Adrenal gland (tissue), 12 donors: Measurements from ENCODE around the gene KAZN. TPM values are rescaled to one million over a fixed set of nuclear protein-coding genes. Genes with fewer than 3 reads are reported as not detected.

ENCODE experiments used
- DNase-seq, 7 donors: peaks; one replicate each; pipeline ENCODE4 v3.0.0-alpha.2; 2019 to 2020
- H3K27ac ChIP-seq, 5 donors: fragments of 200-600 bp; sonication (generic) in 4 of 5; 1 replicate in 3 of 5; 2 replicates in 2 of 5; pipeline versions ENCODE4 v1.5.1 to v1.8.0; 2016 to 2020; ENCODE audit warnings: mild to moderate bottlenecking in 1 of 5
- H3K27me3 ChIP-seq: fragments of 200-600 bp; 2 replicates; pipeline ENCODE4 v1.8.0; 2021
- H3K36me3 ChIP-seq, 2 donors: fragments of 200-600 bp; replicated peaks in 1 of 2; 1 replicate in 1 of 2; 2 replicates in 1 of 2; pipeline versions ENCODE4 v1.5.1 to v1.8.0; 2018 to 2022
- H3K4me1 ChIP-seq, 2 donors: fragments of 200-600 bp; replicated peaks in 1 of 2; 1 replicate in 1 of 2; 2 replicates in 1 of 2; pipeline versions ENCODE4 v1.5.1 to v1.8.0; 2018 to 2021
- H3K4me3 ChIP-seq, 4 donors: fragments of 200-600 bp; sonication (generic) in 3 of 4; one replicate each; pipeline ENCODE4 v1.5.1; 2016 to 2018
- H3K9me3 ChIP-seq, 3 donors: fragments of 200-600 bp; sonication (generic) in 1 of 3; replicated peaks in 1 of 3; 1 replicate in 2 of 3; 2 replicates in 1 of 3; pipeline versions ENCODE4 v1.5.1 to v1.8.0; 2016 to 2021
- POLR2A ChIP-seq, 2 donors: fragments of 450-650 bp; IDR thresholded peaks; one replicate each; pipeline ENCODE4 v1.6.1; 2017; ENCODE audit warnings: antibody characterized with exemption in 2 of 2, mild to moderate bottlenecking in 2 of 2, moderate library complexity in 1 of 2
- WGBS, 4 donors: extraction: QIAGEN DNeasy Blood & Tissue Kit in 2 of 4; methylation state at CpG; one replicate each; pipeline versions ENCODE4 v1.1.5 to v1.1.7; 2013 to 2017; 5-methylcytosine and 5-hydroxymethylcytosine counted together
- intact Hi-C, 2 donors: fragments of 100-400 bp; cut with DNase I; formaldehyde crosslinking; loops; one replicate each; pipeline versions ENCODE4 v1.14.1 to v1.15.0; 2022 to 2023
- polyA plus RNA-seq, 3 donors: library from polyadenylated mRNA; stranded (reverse); fragments of 200-250 nt in 2 of 3; fragments of 350-450 nt in 1 of 3; fragmentation: Illumina TruSeq in 1 of 3; extraction: RNeasy Lipid Tissue Mini Kit (QIAGEN cat#74804) in 1 of 3; gene quantifications; one replicate each; pipeline ENCODE4 v1.2.3, GENCODE V29; 2013 to 2014
- total RNA-seq, 9 donors: library from RNA; depleted of rRNA in 4 of 9; stranded (reverse); fragments of >200 nt in 4 of 9; fragments of 120-200 nt in 1 of 9; fragmentation: NEBNext Ultra II Directional in 1 of 9; extraction: Animal tissue kit (Norgen Biotek cat#: 25700) in 1 of 9; gene quantifications; one replicate each; pipeline versions ENCODE4 v1.1.0 to v1.2.4, GENCODE V29; 2013 to 2023
- TF ChIP-seq, protein P1 (sequence below), 6 experiments: fragments of 450-650 bp in 4 of 6; fragments of 200-600 bp in 2 of 6; sonication (generic) in 1 of 6; IDR thresholded peaks; 1 replicate in 5 of 6; 2 replicates in 1 of 6; pipeline versions ENCODE4 v1.5.1 to v1.8.0; 2016 to 2021; ENCODE audit warnings: antibody characterized with exemption in 6 of 6, mild to moderate bottlenecking in 2 of 6, moderate library complexity in 1 of 6
- donor health status: healthy with polysubstance abuse.
- donor health status: Bipolar disorder and iron deficiency.
- donor health status: DM: yes; HTN: yes; CAD: no.
- donor health status: DM: no; HTN: no; CAD: no.
- donor health status: DM: no; HTN: no; CAD: no.
- donor health status: DM: yes; HTN: yes; CAD: no.

Gene KAZN
- total and polyA plus RNA-seq, 12 donors: 5.9 to 63.4 (median 29.5) TPM

DNA sequence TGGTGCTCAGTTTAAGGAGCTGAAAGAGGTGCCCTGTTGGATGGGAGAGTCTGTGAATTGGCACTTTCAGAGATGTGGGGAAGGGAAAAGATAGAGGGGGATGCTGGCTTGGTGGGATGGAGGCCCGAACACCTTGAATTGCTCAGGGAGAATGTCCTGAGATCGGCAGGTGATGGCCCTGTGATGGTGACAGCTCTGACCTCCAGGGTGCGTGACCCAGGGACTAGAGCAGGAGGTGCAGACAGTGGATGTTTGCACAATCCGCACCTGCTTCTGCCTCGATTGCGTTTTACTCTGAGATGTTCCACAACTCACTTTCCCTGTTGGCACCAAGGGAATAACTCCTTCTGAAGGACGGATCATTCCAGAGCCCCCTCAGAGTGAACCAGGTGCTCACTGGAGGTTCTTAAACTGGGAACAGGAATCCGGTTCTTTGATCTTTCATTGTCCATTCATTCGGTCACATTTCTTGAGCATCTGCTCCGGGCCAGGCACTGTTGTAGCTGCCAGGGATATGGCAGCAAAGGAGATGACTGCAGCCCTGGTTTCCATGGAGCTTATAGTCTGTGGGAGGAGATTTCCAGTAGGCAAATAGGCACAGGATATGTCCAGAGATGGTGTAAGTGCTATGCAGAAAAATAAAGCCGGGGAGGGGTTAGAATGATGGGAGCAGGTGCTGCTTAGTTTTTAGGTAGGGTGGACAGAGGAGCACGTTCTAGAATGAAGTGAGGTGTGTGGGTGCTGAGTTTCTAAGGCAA, 328.5 kb downstream of the KAZN start:
- Histone ChIP-seq H3K36me3 (no peaks in the 10 kb centered on the region), H3K4me1 (peaks cover 14 to 52% of the 10 kb centered on the region in 2 donors), H3K27ac (peak overlapping the region in 1 of 5 donors; percentile 21), H3K9me3 (no peaks in the 10 kb centered on the region), H3K4me3 (no peak overlapping the region), H3K27me3 (no peaks in the 10 kb centered on the region)
- TF ChIP-seq, protein P1, sequence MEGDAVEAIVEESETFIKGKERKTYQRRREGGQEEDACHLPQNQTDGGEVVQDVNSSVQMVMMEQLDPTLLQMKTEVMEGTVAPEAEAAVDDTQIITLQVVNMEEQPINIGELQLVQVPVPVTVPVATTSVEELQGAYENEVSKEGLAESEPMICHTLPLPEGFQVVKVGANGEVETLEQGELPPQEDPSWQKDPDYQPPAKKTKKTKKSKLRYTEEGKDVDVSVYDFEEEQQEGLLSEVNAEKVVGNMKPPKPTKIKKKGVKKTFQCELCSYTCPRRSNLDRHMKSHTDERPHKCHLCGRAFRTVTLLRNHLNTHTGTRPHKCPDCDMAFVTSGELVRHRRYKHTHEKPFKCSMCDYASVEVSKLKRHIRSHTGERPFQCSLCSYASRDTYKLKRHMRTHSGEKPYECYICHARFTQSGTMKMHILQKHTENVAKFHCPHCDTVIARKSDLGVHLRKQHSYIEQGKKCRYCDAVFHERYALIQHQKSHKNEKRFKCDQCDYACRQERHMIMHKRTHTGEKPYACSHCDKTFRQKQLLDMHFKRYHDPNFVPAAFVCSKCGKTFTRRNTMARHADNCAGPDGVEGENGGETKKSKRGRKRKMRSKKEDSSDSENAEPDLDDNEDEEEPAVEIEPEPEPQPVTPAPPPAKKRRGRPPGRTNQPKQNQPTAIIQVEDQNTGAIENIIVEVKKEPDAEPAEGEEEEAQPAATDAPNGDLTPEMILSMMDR (IDR thresholded peaks at IDR 0.05): no peak
- TF ChIP-seq POLR2A (IDR thresholded peaks at IDR 0.05): no peak
- peak in 1 of 7 donors; percentile 33 for DNase-seq
- WGBS, 4 donors: 67 to 92% (median 73%) methylated on average over 12 of the region's 12 CpGs
- intact Hi-C loops: no loop called here

DNA sequence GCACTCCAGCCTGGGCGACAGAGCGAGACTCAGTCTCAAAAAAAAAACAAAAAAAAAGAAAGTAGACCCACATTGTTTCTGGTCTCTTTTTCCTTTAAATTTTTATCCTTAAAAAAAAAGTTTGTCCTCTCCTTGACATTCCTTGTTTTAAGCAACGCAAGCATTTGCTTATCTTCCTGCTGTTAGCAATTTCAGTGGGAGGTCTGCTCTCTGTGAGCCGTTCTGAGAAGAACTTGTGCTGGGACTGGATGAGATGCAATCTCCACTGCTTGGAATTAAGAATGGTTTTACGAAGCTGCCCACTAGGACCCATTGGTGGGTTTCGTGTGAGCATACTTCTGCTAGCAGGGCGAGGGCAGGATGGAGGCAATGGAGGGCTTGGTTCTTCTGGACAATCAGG, 329.9 kb downstream of the KAZN start:
- peaks cover 14 to 52% of the 10 kb centered on the region in 2 donors for H3K4me1 ChIP-seq
- H3K27ac ChIP-seq: peak overlapping the region in 3 of 5 donors; percentile 82 to 91 (median 89)
- 44 to 67% (median 52%) methylated on average over 7 of the region's 7 CpGs for WGBS, 4 donors
- no peaks in the 10 kb centered on the region for H3K27me3 ChIP-seq
- H3K4me3 ChIP-seq: no peak overlapping the region
- intact Hi-C loops: no loop called here
- peak in 1 of 7 donors; percentile 47 for DNase-seq
- no peak for TF ChIP-seq POLR2A (IDR thresholded peaks at IDR 0.05)
- no peaks in the 10 kb centered on the region for H3K9me3 ChIP-seq
- no peaks in the 10 kb centered on the region for H3K36me3 ChIP-seq

DNA sequence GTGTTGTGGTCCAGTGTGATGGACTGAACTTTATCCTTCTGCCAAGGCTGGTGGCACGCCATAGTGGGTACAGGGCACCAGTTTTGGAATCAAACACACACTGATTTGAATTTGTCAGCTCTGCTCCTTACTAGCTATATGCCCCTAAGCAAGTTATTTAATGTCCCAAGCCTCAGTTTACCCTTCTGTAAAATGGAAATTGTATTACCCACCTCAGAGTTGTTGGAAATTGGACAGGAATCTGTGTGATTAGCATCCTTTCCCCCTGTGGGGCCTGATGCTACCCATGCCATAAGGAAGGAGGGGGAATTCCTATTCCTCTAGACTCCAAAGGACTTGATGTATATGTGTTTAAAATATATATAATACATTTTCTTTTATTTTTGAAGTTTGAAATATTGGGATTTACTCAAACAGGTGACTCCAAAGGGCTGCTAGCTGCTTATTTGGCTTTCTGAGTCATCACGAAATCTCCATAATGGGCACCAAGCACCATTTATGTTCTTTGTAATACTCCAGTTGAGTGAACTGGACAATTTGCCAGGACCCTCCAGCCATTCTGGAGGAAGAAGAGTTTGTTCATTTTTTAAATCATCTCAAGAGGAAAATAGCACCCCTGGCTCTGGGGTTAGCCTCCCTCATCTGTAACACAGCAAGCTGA, 330.5 kb downstream of the KAZN start:
- H3K9me3 ChIP-seq: no peaks in the 10 kb centered on the region
- intact Hi-C loops: no loop called here
- no peaks in the 10 kb centered on the region for H3K27me3 ChIP-seq
- H3K4me3 ChIP-seq: no peak overlapping the region
- peaks cover 14 to 52% of the 10 kb centered on the region in 2 donors for H3K4me1 ChIP-seq
- 46 to 86% (median 82%) methylated on average over 2 of the region's 2 CpGs for WGBS, 4 donors
- H3K36me3 ChIP-seq: no peaks in the 10 kb centered on the region
- DNase-seq: no peak
- peak overlapping the region in 4 of 5 donors; percentile 67 to 91 (median 86) for H3K27ac ChIP-seq
- TF ChIP-seq, protein P1 (IDR thresholded peaks at IDR 0.05): no peak
- TF ChIP-seq POLR2A (IDR thresholded peaks at IDR 0.05): no peak

DNA sequence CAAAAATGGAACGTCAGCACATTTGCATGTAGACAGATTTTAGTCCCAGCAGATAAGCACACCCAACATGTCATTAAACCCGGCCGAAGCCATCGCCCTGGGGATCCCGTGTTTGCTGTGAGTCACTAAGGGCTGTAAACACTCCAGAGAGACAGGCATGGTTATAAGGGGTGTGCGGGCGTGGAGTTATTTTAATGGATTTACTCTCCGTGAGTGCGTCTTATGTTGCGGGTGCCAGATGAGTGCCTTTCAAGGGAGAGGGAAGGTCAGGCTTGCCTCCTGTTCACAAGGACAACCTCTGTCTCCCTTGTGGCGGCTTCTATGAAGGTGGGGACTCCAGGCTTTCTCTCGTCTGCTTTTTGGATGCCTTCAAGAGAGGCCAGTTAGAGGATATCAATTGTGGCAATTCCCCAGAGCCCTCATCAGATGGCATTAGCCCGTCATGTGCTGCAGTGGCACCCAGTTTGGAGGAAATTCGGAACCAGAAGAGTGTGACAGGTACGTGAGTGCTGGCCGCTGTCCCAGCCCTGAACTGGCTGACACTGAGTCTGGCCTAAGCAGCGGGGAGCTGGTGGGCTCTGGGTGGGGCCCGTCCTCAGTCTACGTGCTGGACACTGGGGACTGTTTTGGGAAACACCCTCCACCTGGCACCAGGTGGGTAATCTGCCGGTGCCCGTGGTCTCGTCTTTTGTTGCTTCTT, 331.2 kb downstream of the KAZN start:
- peak overlapping the region; percentile 22 to 91 (median 82) for H3K27ac ChIP-seq
- H3K9me3 ChIP-seq: no peaks in the 10 kb centered on the region
- intact Hi-C loops: no loop called here
- peak; percentile 62 to 88 (median 85) for DNase-seq
- TF ChIP-seq POLR2A (IDR thresholded peaks at IDR 0.05): peak in 1 of 2 donors; percentile 75
- TF ChIP-seq, protein P1 (IDR thresholded peaks at IDR 0.05): no peak
- peaks cover 14 to 52% of the 10 kb centered on the region in 2 donors for H3K4me1 ChIP-seq
- no peaks in the 10 kb centered on the region for H3K27me3 ChIP-seq
- peak overlapping the region in 1 of 4 donors; percentile 24 for H3K4me3 ChIP-seq
- 28 to 42% (median 38%) methylated on average over 8 to 22 of the region's 22 CpGs for WGBS, 4 donors
- no peaks in the 10 kb centered on the region for H3K36me3 ChIP-seq
